ENCODE data around the gene SUZ12.

GRCh38 chr17:31919802-31920525, 16.8 kb upstream of the SUZ12 start:
- TF ChIP-seq CTCF (IDR thresholded peaks at IDR 0.05; ENCODE audit: low read depth, low read length, poor library complexity, severe bottlenecking) (no peak), EZH2phosphoT487 (IDR thresholded peaks at IDR 0.05; ENCODE audit: borderline replicate concordance, low read length) (no peak)

Data from DOHH2 (cell line).